K562 (cell line): ENCODE measurements around the gene SPEM3. TPM values are rescaled to one million over a fixed set of nuclear protein-coding genes. Genes with fewer than 3 reads are reported as not detected.

Experiments
- CXXC5 ChIP-seq: fragments of 250-450 bp; sonication (Bioruptor Pico); IDR thresholded peaks from 2 replicates; pipeline ENCODE4 v1.8.0; 2022; ENCODE audit warnings: inconsistent platforms, mild to moderate bottlenecking, moderate library complexity
- EWSR1 ChIP-seq: fragments of 450-650 bp; IDR thresholded peaks from 2 replicates; pipeline ENCODE4 v1.6.1; 2018; ENCODE audit warnings: borderline replicate concordance, mild to moderate bottlenecking, low read depth, moderate library complexity; ENCODE audit not compliant: partially characterized antibody
- FOXO4 ChIP-seq: fragments of 450-650 bp; formaldehyde crosslinking; IDR thresholded peaks from 2 replicates; pipeline ENCODE4 v1.4.0; 2020; ENCODE audit warnings: mild to moderate bottlenecking, moderate library complexity
- FOXP4 ChIP-seq: sonication (generic); formaldehyde crosslinking; IDR thresholded peaks from 2 replicates; pipeline ENCODE4 v1.8.0; 2022; ENCODE audit warnings: mild to moderate bottlenecking, missing genetic modification reagents, borderline replicate concordance
- GTF2F1 ChIP-seq: IDR thresholded peaks from 2 replicates; pipeline ENCODE4 v1.6.1; 2011; ENCODE audit warnings: low read depth, low read length, improper control_type of control experiment
- IRF2 ChIP-seq: sonication (generic); formaldehyde crosslinking; IDR thresholded peaks from 2 replicates; pipeline ENCODE4 v1.8.1; 2022; ENCODE audit warnings: mild to moderate bottlenecking, missing genetic modification reagents
- JUND ChIP-seq, 2 experiments: IDR thresholded peaks; 2 replicates in 1 of 2; 3 replicates in 1 of 2; pipeline ENCODE4 v1.6.1; 2011; ENCODE audit warnings: borderline replicate concordance in 2 of 2, low read depth in 2 of 2, low read length in 2 of 2, improper control_type of control experiment in 1 of 2, missing biosample characterization in 1 of 2, missing genetic modification characterization in 1 of 2, missing genetic modification reagents in 1 of 2
- MED1 ChIP-seq: sonication (generic); formaldehyde crosslinking; IDR thresholded peaks from 2 replicates; pipeline ENCODE4 v1.8.1; 2023; ENCODE audit warnings: missing genetic modification reagents, borderline replicate concordance
- MLLT1 ChIP-seq, 2 experiments: fragments of 450-650 bp; IDR thresholded peaks; 2 replicates each; pipeline ENCODE4 v1.6.1; 2016
- NELFE ChIP-seq: IDR thresholded peaks from 2 replicates; pipeline ENCODE4 v1.6.1; 2011; ENCODE audit warnings: mild to moderate bottlenecking; ENCODE audit not compliant: insufficient read depth, insufficient read length
- NFIX ChIP-seq: fragments of 250-450 bp; sonication (Bioruptor Pico); IDR thresholded peaks from 2 replicates; pipeline ENCODE4 v1.4.0; 2020; ENCODE audit warnings: low read depth, mild to moderate bottlenecking, moderate library complexity
- NFYB ChIP-seq: IDR thresholded peaks from 2 replicates; pipeline ENCODE4 v1.6.1; 2011; ENCODE audit warnings: mild to moderate bottlenecking, moderate library complexity; ENCODE audit not compliant: insufficient read length; ENCODE audit errors: extremely low read depth
- SPI1 ChIP-seq: IDR thresholded peaks from 2 replicates; pipeline ENCODE4 v1.6.1; 2011; ENCODE audit warnings: low read depth, low read length, control low read depth, borderline replicate concordance
- SRSF9 ChIP-seq: fragments of 200-400 bp; formaldehyde crosslinking; IDR thresholded peaks from 2 replicates; pipeline ENCODE4 v1.6.1; 2017; ENCODE audit warnings: low read depth, low read length, borderline replicate concordance
- XRCC4 ChIP-seq: IDR thresholded peaks from one replicate; pipeline ENCODE4 v1.6.1; 2011; ENCODE audit not compliant: insufficient read depth, insufficient read length; ENCODE audit errors: extremely low read depth
- ZBTB12 ChIP-seq: fragments of 250-450 bp; sonication (Bioruptor Pico); IDR thresholded peaks from 2 replicates; pipeline ENCODE4 v1.4.0; 2020
- ZNF175 ChIP-seq: fragments of 200-800 bp; sonication (Bioruptor generic); IDR thresholded peaks from 2 replicates; pipeline ENCODE4 v1.6.1; 2016; ENCODE audit warnings: low read depth, mild to moderate bottlenecking, missing genetic modification characterization, missing compliant biosample characterization
- ZNF277 ChIP-seq: fragments of 250-450 bp; sonication (Bioruptor Pico); IDR thresholded peaks from 2 replicates; pipeline ENCODE4 v1.8.0; 2022; ENCODE audit warnings: inconsistent platforms, mild to moderate bottlenecking, moderate library complexity, borderline replicate concordance
- ZNF717 ChIP-seq: fragments of 250-450 bp; sonication (Bioruptor Pico); IDR thresholded peaks from 2 replicates; pipeline ENCODE4 v1.5.0; 2021
- polyA plus RNA-seq, 8 experiments: library from polyadenylated mRNA; depleted of rRNA in 4 of 8; stranded (reverse) in 5 of 8; unstranded in 3 of 8; fragments of >200 nt; fragmentation: Nextera tagmentation in 2 of 8; fragmentation: Illumina TruSeq in 1 of 8; extraction: Ambion mirVana in 2 of 8; extraction: Trizol in 1 of 8; gene quantifications; 2 replicates each; pipeline versions ENCODE4 v1.2.1 to v1.2.3, GENCODE V29; 2011 to 2014; ENCODE audit warnings: inconsistent platforms in 1 of 8, missing spikeins in 1 of 8
- total RNA-seq, 7 experiments: library from RNA; depleted of rRNA in 6 of 7; stranded (reverse); fragments of >200 nt in 6 of 7; fragmentation: Illumina TruSeq in 2 of 7; extraction: Trizol in 2 of 7; gene quantifications; 2 replicates each; pipeline versions ENCODE4 v1.2.1 to v1.2.3, GENCODE V29; 2011 to 2021; ENCODE audit warnings: low replicate concordance in 1 of 7

The SPEM3 gene
- total and polyA plus RNA-seq, 9 of the 15 experiments (the other 6 are each of a cell fraction or from before 2014, with no cell fraction given), result not detected

GRCh38 chr17:7435676-7436555 is 7.3 kb downstream of the SPEM3 start (continued):
- TF ChIP-seq FOXO4 (CRISPR knock-in tag) (no peak), JUND (IDR thresholded peaks at IDR 0.05; ENCODE audit: borderline replicate concordance, low read depth, low read length) (no peak), JUND (tag; IDR thresholded peaks at IDR 0.05; ENCODE audit: borderline replicate concordance, low read depth, low read length) (no peak), GTF2F1 (no peak), MED1 (CRISPR knock-in tag) (no peak), SRSF9 (no peak), NFYB (no peak), CXXC5 (CRISPR knock-in tag) (peak; percentile 23; the same call in 1 of the 2 replicates), ZBTB12 (CRISPR knock-in tag) (no peak), IRF2 (CRISPR knock-in tag) (no peak), EWSR1 (no peak), ZNF277 (CRISPR knock-in tag) (no peak), MLLT1 (IDR thresholded peaks at IDR 0.05) (no peak), NFIX (CRISPR knock-in tag) (no peak), SPI1 (no peak), FOXP4 (CRISPR knock-in tag) (no peak), ZNF717 (CRISPR knock-in tag) (no peak), ZNF175 (no peak), NELFE (no peak), XRCC4 (no peak)
